Stimulated activated CD8-positive, alpha-beta memory T cell treated with anti-CD3 and anti-CD28 coated beads, Interleukin-7, amount 100 ng/mL, for 48 hours (primary cell): ENCODE measurements around the gene DOCK6.

Experiments used
- DNase-seq, 2 donors: peaks; one replicate each; pipeline ENCODE4 v3.0.0-alpha.2; 2020; ENCODE audit warnings: low read depth in 1 of 2; ENCODE audit errors: extremely low read depth in 1 of 2

DOCK6 gene

DNA sequence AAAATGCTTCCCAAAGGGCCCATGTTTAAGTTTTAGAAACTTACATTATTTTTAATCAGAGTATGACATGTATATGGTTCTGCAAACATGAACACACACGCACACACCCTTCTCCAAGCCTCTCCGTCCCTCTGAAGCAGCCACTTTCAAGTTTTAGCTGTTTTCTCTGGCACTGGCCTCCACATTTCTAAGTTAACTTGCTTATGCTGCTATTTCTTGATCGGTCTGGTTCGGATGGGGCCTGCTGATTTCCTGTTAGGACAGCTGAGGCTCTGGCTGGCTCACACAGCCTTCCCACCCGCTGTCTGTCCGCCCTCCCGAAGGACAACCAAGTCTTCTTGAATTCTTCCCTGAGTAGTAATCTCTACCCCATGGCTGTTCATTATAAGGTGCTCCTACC is 111.1 kb downstream of the DOCK6 start:
- DNase-seq, result no peak
